HT-29 (cell line): Measurements from ENCODE around the gene THBS1. TPM values are rescaled to one million over a fixed set of nuclear protein-coding genes. Genes with fewer than 3 reads are reported as not detected.
A peak's percentile ranks its signal among the peaks of the same experiment; 100 is the strongest.

Experiments
- DNase-seq: peaks from one replicate; pipeline ENCODE4 v3.0.0-alpha.2; 2015; ENCODE audit warnings: low spot score
- total RNA-seq: library from RNA; depleted of rRNA; stranded (reverse); fragments of >200 nt; shearing (Covaris generic); gene quantifications from 2 replicates; pipeline ENCODE4 v1.2.3, GENCODE V29; 2014; rRNA removed

The THBS1 gene
- 5.6 and 12.5 TPM in 2 replicates for total RNA-seq

DNA sequence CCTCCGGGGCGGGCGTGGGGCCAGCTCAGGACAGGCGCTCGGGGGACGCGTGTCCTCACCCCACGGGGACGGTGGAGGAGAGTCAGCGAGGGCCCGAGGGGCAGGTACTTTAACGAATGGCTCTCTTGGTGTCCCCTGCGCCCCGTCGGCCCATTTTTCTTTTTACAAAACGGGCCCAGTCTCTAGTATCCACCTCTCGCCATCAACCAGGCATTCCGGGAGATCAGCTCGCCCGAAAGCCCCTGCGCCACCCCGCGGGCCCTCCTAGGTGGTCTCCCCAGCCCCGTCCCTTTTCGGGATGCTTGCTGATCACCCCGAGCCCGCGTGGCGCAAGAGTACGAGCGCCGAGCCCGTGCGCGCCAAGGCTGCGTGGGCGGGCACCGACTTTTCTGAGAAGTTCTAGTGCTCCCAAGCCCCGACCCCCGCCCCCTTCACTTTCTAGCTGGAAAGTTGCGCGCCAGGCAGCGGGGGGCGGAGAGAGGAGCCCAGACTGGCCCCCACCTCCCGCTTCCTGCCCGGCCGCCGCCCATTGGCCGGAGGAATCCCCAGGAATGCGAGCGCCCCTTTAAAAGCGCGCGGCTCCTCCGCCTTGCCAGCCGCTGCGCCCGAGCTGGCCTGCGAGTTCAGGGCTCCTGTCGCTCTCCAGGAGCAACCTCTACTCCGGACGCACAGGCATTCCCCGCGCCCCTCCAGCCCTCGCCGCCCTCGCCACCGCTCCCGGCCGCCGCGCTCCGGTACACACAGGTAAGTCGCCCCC is at the start of gene THBS1:
THBS1 (plus strand) TSS at position 595 of the 757 bp plus-strand sequence. CDS start 779 bp downstream, outside the sequence.
- DNase-seq = peak; percentile 91

DNA sequence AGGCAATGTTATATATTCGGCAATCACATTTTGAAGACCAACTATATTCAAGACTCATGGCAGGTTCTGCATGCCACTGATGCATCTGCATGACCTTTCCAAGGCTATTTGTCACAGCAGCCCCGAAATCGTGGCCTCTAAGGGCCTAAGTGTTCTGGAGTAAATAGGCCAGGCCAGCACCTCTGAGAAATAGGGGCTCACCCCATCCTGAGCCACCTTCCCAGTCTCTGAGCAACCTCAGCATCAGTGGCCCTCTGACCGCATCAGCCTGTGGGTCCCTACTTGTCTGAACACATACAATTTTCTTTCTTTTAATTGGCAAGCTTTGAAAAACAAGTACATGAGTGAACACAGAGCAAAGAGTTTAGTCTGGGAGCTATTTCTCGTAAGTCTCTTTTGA is 45.9 kb upstream of the THBS1 start:
- no peak for DNase-seq

DNA sequence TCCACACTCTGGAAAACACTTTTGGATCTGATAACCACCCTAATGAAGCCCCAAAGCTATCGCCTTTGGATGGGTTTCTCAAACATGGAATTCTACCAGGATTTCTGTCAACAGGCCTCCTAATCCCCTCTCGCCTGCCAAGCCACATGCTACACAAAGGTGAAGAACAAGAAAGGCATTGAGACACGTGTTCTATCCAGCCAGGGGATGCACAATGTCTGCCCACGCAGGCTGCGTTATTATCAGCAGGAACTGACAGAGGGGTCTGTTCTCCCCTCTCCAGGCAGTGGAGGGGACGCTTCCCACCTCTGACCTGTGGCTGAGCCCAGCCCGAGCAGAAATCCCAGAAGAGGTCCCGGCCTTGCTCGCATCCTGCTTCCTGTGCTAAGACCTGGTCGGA is 45.4 kb upstream of the THBS1 start:
- DNase-seq = no peak

DNA sequence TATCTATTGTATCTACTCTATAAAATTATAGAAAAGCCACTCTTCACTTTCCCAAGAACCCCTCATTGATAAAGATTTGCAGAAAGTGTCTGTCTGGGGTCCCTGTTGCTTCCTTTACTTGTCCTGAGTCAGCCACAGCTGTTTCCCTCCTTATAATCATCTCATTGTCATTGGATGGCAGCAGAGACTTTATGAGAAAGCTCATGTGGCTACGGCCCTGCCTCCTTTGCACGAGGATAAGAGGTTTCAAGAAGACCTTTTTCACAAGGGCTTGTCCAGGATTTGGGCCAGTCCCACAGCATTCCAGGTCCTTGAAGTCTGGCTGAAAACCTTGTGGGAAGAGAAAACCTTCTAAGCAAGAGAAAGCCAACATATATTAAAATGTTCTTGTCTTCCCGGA is 41.9 kb upstream of the THBS1 start:
- DNase-seq = no peak

DNA sequence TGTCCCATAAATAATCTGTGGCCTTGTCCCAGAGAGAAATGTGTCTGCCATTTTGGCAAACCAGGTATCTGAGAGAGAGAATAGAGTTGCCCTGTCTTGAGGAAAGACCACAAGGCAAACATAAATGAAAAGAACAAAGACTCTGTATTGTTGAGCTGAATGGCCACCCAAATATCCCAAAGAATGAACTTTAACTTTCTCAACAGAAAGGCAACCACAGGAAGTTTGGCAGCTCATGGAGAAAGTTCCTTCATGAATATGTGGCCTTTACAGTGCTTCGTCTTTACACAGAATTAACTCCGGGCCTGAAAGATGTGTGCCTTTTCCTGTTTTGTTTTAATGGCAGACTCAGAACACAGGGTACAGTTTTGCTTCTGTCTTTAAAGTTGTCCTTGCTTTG is 41.4 kb upstream of the THBS1 start:
- no peak for DNase-seq

DNA sequence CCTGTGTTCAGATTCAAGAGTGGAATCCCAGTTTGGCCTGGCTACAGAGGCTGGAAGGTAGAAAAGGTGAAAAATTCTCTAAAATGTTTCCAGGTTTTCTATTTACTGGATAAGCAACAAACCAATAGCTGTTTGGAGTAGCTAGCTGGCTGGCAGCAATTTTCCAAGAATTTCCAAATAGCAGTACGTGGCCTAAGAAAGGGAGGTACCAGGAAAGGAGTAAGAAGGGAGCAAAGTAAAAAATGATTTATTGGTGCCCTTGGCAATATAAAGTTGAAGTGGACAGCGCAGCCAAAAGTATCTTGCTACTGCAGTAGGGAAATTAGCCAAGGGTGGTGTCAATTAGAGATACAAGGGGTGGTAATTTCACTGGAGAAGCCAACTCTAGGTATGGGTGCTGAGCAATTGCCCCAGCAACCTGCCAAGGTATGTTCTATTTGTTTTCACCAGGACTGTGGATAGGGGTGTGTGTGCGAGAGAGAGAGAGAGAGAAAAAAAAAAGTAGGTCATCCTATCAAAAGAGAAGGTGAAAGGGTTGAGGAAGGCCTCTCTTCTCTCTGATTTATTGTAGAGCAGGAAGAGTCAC is 40.8 kb upstream of the THBS1 start:
- DNase-seq = no peak

DNA sequence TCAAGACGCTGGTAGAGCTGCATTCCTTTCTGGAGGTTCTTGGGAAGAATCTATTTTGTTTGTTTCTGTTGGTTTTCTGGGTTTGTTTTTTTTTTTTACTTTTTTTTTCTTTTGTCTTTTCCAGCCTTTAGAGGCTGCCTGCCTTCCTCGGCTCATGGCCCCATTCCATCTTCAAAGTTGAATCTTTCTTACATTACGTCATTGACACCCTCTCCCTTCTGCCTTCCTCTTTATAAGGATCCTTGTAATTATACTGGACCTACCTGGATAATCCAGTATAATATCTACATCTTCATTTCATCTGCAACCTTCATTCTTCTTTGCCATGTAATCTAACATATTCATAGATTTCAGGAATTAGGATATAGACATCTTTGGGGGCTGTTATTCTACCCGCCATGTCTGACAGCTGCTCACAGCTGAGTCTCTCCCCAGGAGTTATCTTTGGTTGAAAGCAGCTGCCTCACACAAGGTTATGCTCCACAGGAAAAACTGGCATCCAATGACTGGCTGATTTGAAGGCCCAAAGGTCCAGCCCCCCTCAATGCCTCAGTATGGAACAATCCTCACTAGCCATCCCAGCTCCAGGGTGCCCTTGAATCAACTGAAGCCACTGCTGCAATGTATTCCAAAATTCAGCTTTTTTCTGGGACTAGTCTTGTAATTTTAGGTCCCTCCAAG is 38.4 kb upstream of the THBS1 start:
- no peak for DNase-seq

DNA sequence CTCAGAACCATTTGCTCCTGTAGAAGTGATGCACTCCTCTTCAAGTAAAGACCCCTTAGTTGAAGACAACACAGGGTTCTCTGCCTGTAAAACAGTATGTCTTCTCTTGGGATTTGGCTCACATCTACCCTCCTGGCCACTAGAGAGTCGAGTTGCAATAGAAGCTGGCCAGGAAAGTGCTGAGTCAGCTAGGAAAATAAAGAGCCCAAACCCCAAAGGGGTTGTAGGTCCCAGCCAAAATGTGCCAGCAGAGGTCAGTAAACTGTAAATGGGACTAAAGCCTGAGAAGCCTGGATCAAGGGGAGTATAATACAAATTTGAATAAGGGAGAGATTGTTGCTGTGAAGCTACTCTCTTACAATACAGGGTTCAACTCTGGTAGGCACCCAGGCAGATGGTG is 37.2 kb upstream of the THBS1 start:
- no peak for DNase-seq

DNA sequence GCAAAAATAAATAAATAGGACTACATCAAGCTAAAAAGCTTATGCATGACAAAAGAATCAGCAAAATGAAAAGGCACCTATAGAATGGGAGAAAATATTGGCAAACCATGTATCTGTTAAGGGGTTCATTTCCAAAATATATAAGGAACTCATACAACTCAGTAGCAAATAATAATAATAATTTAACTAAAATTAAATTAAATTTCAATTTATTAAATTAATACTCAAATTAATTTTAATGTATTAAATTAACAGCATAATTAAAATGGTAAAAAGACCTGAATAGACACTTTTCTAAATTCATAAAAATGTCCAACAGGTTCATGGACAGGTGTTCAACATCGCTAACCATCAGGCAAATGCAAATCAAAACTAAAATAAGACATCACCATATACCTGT is 34.0 kb upstream of the THBS1 start:
- DNase-seq = no peak

DNA sequence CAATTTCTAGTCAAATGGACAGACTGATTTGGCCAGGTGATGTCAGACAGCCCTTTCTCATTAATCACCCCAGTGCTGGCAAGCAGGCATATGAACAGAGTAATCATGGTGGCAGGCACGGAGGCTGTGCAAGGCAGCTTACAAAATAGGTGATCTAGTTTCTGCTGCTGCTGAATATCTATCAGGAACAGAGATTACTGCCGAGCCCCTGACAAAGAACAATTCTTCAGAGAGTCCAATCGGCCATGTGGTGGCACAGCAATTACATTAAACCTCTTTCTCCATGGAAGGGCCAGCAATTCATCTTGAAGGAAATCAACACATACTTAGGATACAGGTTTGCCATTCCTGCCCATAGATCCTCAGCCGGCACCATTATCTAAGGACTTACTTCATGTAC is 32.3 kb upstream of the THBS1 start:
- DNase-seq = no peak

DNA sequence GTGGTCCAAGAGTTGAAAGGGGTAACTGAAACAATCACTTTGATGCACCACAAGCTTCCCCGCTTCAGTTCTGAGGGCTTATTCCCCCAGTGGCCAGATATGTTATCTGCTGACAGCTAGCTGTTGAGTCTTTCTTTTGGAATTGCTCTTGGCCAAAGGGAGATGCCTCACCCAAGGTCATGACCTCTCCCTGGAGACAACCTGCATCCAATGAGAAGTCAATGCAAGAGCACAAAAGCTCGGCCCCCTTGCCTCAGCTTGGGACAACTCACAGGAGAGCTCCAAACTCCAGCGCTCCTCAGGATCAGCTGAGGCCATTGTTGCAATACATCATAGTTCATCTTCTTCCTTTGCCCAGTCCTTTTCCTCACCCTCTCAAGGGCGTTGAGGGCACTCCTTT is 31.0 kb upstream of the THBS1 start:
- DNase-seq = no peak

DNA sequence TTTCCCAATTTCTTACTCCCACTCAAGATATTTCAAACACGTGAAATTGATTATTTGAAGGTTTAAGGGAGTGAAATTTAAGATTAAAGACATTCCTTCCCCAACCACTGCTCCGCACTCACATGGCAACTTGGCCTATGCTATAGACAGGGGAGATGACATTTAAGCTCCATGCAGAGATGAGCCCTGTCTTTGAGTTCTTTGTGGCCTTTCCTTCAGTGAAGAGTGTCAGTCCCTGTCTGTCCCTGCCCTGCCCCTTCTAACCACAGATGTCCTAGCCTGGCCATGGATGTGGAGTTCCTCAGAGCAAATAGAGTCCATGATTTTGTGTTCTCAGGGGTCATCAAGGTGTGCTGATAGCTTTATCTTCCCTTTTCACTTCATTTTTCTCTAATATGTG is 29.4 kb upstream of the THBS1 start:
- no peak for DNase-seq

DNA sequence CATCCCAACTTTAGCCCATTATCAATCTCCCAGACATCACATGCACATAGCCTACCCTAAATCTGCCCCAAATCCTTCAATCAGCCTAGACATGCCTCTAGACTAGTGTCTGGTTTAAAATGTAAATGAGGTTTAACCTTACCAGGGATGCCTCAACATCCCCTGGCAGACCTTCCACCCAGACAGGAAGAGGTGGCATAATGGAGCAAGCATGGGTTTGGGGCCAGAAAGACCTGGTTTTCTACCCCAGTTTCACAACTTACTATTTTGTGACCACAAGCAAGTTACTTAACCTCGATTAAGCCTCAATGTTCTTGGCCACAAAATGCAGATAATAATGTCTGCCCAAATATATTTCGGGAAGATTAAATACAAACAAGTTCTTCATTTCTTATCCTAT is 28.3 kb upstream of the THBS1 start:
- DNase-seq = no peak

DNA sequence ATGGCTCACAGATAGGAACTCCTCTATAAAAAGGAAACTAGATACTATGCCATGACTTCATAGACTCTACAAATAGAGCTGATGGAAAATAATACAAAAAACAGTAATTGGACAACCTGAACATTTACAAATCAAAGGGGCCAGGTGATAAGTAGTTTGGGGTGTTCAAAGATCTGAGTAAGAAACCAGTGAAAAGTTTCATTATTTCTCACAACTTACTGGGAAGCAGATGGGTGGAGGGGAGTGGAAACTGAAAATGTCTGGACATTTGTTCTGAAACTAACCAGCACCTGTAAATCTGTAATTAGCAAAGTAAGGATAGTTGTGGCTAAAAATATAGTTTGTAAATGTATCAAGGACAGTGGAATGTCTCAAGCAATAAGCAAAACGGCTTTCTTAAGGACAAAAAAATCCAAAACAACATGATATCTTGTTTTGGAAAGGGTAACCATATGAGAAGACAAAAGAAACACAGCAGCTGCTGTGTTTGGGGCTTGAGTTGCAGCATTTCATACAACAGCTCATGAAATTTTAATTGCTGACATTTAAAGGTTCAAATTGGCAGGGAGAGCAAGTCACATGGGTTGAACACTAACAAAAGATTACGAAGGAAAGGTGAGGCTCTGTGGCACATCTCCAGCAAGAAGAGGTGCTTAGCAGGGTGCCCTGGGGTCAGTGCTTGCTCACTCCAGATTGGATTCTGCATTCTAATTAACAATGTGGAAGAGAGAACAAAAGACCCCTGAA is 26.8 kb upstream of the THBS1 start:
- no peak for DNase-seq

DNA sequence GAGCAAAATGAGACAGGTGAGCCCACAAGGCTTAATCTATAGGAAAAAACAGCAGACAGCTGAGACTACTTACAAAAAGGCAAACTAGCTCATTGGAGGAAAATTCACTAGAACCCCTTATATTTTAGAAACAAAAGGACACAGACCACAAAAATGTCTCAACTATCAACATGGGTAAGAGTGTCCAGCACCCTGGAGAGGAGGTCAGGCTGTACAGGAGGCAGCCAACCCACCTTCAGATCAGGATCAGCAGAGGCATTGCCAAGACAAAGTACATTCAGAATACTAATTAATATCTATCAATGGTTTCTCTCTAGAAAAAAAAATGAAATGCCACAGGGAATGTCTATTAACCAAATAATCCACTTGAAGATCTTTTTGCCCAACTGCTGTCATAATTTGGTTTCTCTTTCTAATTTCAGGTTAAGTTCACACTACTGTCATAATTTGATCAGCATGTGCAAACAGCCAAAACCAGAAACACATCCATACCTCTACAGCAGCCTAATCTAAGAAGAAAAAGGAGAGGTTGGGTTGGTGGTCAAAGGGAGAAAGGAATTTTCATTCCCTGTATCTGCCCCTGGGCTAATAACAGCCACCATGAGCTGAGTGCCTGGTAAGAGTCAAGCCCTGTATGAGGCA is 26.0 kb upstream of the THBS1 start:
- DNase-seq = no peak

DNA sequence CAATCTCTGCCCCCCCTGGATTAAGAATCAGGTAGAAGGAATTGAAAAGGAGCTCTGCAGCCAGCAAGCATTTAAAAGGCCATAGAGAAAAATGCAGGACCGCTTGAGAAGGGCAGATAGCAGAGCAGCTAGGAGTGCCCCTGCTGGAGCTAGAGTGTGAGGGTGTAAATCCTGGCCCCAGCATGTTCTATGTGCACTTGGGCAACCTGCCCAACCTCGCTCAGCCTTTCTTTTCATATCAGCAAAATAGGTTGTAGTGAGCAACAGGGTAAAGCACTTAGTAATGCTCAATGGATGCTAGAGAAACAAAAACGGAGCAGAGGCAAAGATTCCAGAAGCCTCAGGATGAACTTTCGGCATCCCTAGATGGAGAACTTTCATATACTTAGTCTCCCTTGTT is 25.0 kb upstream of the THBS1 start:
- DNase-seq = no peak

DNA sequence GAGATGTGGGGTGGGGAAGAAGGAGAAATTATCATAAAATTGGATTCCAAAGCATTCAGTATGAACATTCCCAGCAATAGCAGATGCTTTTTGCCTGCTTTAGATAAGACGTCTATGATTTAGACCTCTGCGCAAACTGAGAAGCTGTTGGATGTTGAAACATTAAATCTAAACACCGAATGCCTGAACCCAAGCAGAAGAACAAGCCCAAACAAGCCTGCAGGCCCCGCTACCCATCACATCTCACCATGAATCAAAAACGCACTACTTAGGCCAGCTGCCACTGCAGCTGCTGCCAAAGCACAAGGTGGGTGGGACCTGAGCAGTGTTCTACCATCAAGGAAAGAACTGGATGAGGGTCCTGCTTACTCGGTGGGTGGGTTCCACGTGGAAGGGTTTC is 24.4 kb upstream of the THBS1 start:
- no peak for DNase-seq

DNA sequence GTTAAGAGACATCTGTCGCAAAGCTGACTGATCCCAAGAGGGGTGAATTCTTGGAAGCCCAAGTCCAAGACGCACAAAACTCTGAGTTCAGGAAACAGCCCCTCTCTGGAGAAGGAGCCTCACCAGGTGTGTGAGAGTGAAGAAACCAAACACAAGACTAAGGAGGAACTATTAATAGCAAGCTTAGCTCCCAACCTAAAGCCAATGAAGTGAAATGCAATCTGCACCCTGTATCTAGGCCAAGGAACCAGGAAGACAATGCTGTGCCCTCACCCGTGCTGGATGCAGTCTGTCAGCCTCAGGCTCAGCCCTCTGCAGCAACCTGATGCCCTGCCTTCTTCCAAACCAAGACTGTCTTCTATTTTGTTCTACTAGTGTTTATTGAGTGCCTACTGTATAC is 22.5 kb upstream of the THBS1 start:
- no peak for DNase-seq

DNA sequence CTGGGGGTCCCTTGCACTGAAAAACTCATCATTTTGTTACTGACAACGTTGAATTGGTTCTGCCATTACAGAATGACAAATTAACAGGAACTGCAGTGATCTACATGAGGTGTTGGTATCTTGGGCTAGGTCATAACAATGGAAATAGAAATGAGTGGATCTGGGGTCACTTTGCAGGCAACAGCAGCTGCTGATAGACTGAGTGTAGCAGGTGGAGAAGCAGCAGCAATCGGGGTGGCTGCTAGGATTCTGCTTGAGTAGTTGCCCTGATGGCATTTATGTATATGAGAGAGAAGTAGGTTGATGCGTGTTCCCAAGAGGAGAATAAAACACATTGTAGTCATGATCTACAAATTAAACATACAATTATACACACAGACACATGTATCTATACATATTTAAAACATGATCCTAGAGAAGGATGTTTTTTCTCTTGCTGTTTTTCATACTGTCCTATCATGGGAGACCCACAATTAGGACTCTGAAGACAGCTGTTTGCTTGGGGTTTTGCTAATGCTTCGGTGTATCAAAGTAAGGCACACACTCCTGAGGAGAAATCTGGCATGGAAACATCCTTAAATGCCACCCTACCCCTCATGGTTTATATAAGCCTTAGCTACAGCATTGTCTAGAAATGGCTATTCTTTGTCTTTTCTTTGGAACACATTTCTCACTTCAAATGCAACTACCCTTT is 15.8 kb upstream of the THBS1 start:
- DNase-seq = no peak

DNA sequence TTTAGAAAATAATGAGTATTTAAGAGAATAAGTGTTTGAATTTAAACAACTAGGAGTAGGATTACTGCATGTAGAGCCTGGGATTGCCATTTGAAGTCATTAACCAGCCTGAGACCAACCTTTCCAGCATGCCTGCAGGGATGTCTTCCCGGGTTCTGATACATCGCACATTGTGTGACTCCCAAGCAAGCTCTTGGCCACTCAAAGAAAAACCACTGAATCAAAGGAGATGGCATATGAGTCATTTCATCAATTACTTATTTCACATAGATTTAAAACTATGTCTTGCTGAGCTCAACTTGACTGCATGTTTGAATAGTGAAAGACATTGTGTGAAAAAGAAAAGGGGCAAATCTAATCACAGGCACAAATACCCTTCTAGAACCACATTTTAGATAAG is 15.0 kb upstream of the THBS1 start:
- DNase-seq = no peak

DNA sequence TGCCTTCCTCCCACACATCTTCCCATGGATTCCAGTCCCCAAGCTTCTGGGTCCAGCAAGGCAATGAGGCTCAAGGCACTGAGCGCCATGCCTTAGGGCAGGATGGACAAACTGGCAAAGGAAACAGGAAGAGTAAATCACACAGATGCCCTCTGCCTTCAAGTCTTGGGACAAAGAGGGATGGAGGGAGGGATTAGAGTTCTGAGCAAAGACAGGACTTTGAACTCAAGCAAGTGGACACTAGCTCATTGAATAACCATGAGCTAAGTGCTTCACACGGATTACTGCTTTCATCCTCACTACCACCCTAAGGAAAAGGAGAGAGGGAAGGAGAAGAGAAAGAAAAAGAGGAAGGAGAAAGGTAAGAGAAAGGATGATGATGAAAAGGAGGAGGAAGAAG is 7.6 kb upstream of the THBS1 start:
- no peak for DNase-seq
